Amniotic epithelial cell (primary cell): ENCODE measurements around the gene PRKN.
A peak's percentile ranks its signal among the peaks of the same experiment; 100 is the strongest.
"Not testable (repeated sequence)": the region's sequence is repeated elsewhere in the genome, so short reads cannot be mapped to it uniquely, and the experiment has no call there.

ENCODE experiments used
- DNase-seq: peaks from one replicate; pipeline ENCODE4 v3.0.0-alpha.2; 2010; ENCODE audit warnings: low read depth

The PRKN gene

GRCh38 chr6:161313475-161313874 lies 1414.1 kb downstream of the PRKN start:
- DNase-seq, result not testable (repeated sequence)

- not testable (repeated sequence) for DNase-seq
Observed at GRCh38 chr6:161309774-161310173, 1417.8 kb downstream of the PRKN start.

GRCh38 chr6:161308075-161308655 lies 1419.4 kb downstream of the PRKN start:
- no peak for DNase-seq

- DNase-seq, result no peak
Observed at GRCh38 chr6:161305860-161306259, 1421.7 kb downstream of the PRKN start.

- DNase-seq, result peak; percentile 64
Observed at GRCh38 chr6:161303628-161304340, 1423.8 kb downstream of the PRKN start.

- DNase-seq, result peak; percentile 70
Observed at GRCh38 chr6:161302949-161303348, 1424.6 kb downstream of the PRKN start.

- DNase-seq, result peak; percentile 98
Observed at GRCh38 chr6:161301338-161301737, 1426.2 kb downstream of the PRKN start.

GRCh38 chr6:161300823-161301222 lies 1426.7 kb downstream of the PRKN start:
- DNase-seq, result peak; percentile 38

- peak; percentile 58 for DNase-seq
Observed at GRCh38 chr6:161299726-161300125, 1427.8 kb downstream of the PRKN start.
